GM12878 (cell line): ENCODE data around the gene RNASEH2B. TPM values are rescaled to one million over a fixed set of nuclear protein-coding genes. Genes with fewer than 3 reads are reported as not detected.

Source experiments
- ATAC-seq: fragments of 200-7000 bp; cut with Tn5 transposase; 3 replicates; pipeline ENCODE4 v1.9.1; 2020; ENCODE audit warnings: mild to moderate bottlenecking, moderate library complexity
- BruUV-seq: library from RNA; stranded (reverse); fragments of 400-500 nt; replicated peaks from 2 replicates; lab custom pipeline; 2021; lab: Mats Ljungman, UMichigan
- CTCF ChIA-PET: fragments of 300-600 bp; sonication (Branson Sonifier 250); formaldehyde crosslinking; extraction: SDS; loops from one replicate; lab custom pipeline; 2021; ENCODE audit warnings: inconsistent platforms; lab: Yijun Ruan, JAX
- POLR2A ChIA-PET: fragments of 350-600 bp; formaldehyde crosslinking; extraction: SDS; loops from one replicate; lab custom pipeline; 2021; ENCODE audit warnings: inconsistent platforms; lab: Charles Lee
- RAD21 ChIA-PET: fragments of 300-600 bp; sonication (Branson Sonifier 250); formaldehyde crosslinking; loops from one replicate; lab custom pipeline; 2023; ENCODE audit warnings: antibody characterized with exemption; ENCODE audit not compliant: unreplicated experiment; lab: Charles Lee
- SMC1A ChIA-PET: fragments of 300-600 bp; sonication (Branson Sonifier 250); formaldehyde crosslinking; loops from one replicate; lab custom pipeline; 2023; ENCODE audit not compliant: unreplicated experiment, uncharacterized antibody; lab: Charles Lee
- DNase-seq: peaks from one replicate; pipeline ENCODE4 v3.0.0-alpha.2; 2011; ENCODE audit warnings: low read depth, low spot score
- FAIRE-seq: peaks from 3 replicates; lab custom pipeline; 2011; peaks lifted over from hg19 to GRCh38; lab: Jason Lieb, UNC
- H2AFZ ChIP-seq: 2 replicates; pipeline ENCODE4 v1.6.0; 2011; ENCODE audit warnings: low read depth, low read length, control low read depth; ENCODE audit not compliant: control insufficient read depth
- H3K27ac ChIP-seq: 2 replicates; pipeline ENCODE4 v1.5.1; 2011; ENCODE audit warnings: control low read depth; ENCODE audit not compliant: control insufficient read depth, insufficient read depth
- H3K27me3 ChIP-seq, 2 experiments: replicated peaks in 1 of 2; 2 replicates each; pipeline versions ENCODE4 v1.6.0 to v1.6.1; 2011; ENCODE audit warnings: low read length in 1 of 2; ENCODE audit not compliant: control insufficient read depth in 2 of 2, insufficient read depth in 2 of 2
- H3K36me3 ChIP-seq, 2 experiments: 2 replicates each; pipeline ENCODE4 v1.5.1; 2011; ENCODE audit warnings: low read length in 1 of 2; ENCODE audit not compliant: control insufficient read depth in 2 of 2, insufficient read depth in 2 of 2
- H3K4me1 ChIP-seq: 2 replicates; pipeline ENCODE4 v1.6.1; 2011; ENCODE audit warnings: mild to moderate bottlenecking, low read length, moderate library complexity, mixed read lengths; ENCODE audit not compliant: control insufficient read depth, insufficient read depth
- H3K4me2 ChIP-seq: 2 replicates; pipeline ENCODE4 v1.6.0; 2011; ENCODE audit warnings: control low read depth; ENCODE audit not compliant: control insufficient read depth, insufficient read depth
- H3K4me3 ChIP-seq: fragments of 200-600 bp; sonication (generic); 2 replicates; pipeline ENCODE4 v1.5.1; 2016
- H3K79me2 ChIP-seq: 2 replicates; pipeline ENCODE4 v1.6.0; 2011; ENCODE audit warnings: low read length; ENCODE audit not compliant: control insufficient read depth, insufficient read depth
- H3K9ac ChIP-seq: 2 replicates; pipeline ENCODE4 v1.8.0; 2011; ENCODE audit warnings: low read length, control low read depth, mixed read lengths; ENCODE audit not compliant: control insufficient read depth, insufficient read depth
- H3K9me3 ChIP-seq: replicated peaks from 3 replicates; pipeline ENCODE4 v1.5.1; 2011; ENCODE audit warnings: mild to moderate bottlenecking, low read length; ENCODE audit not compliant: control insufficient read depth, insufficient read depth
- H4K20me1 ChIP-seq: 2 replicates; pipeline ENCODE4 v1.6.0; 2011; ENCODE audit not compliant: control insufficient read depth, insufficient read depth
- HCFC1 ChIP-seq: fragments of 150-350 bp; IDR thresholded peaks from 2 replicates; pipeline ENCODE4 v1.6.1; 2014; ENCODE audit warnings: low read length
- KLF5 ChIP-seq: fragments of 450-650 bp; IDR thresholded peaks from 2 replicates; pipeline ENCODE4 v1.6.1; 2014; ENCODE audit warnings: mild to moderate bottlenecking; ENCODE audit not compliant: partially characterized antibody
- NFYA ChIP-seq: IDR thresholded peaks from 2 replicates; pipeline ENCODE4 v1.6.1; 2011; ENCODE audit warnings: low read depth, mild to moderate bottlenecking, low read length, improper control_type of control experiment, borderline replicate concordance
- PAX8 ChIP-seq: fragments of 450-650 bp; IDR thresholded peaks from 2 replicates; pipeline ENCODE4 v1.6.1; 2017; ENCODE audit warnings: mild to moderate bottlenecking, moderate library complexity
- POLR2AphosphoS5 ChIP-seq: IDR thresholded peaks from 2 replicates; pipeline ENCODE4 v1.6.1; 2011; ENCODE audit warnings: mild to moderate bottlenecking, low read length, inconsistent platforms
- POU2F2 ChIP-seq: IDR thresholded peaks from 3 replicates; pipeline ENCODE4 v1.6.1; 2011; ENCODE audit warnings: low read depth, mild to moderate bottlenecking, low read length, borderline replicate concordance
- SMC3 ChIP-seq: IDR thresholded peaks from 2 replicates; pipeline ENCODE4 v1.6.1; 2011; ENCODE audit warnings: low read length, improper control_type of control experiment, borderline replicate concordance
- SRF ChIP-seq, 2 experiments: IDR thresholded peaks; 2 replicates each; pipeline ENCODE4 v1.6.1; 2011; ENCODE audit warnings: low read depth in 2 of 2, low read length in 2 of 2, mild to moderate bottlenecking in 1 of 2, moderate library complexity in 1 of 2
- SUPT20H ChIP-seq: IDR thresholded peaks from 2 replicates; pipeline ENCODE4 v1.6.1; 2011; ENCODE audit warnings: low read depth, mild to moderate bottlenecking, low read length, moderate library complexity, borderline replicate concordance; ENCODE audit not compliant: control insufficient read depth
- ZBED1 ChIP-seq: IDR thresholded peaks from 2 replicates; pipeline ENCODE4 v1.6.1; 2016; ENCODE audit warnings: borderline replicate concordance
- in situ Hi-C: fragments of 300-500 bp; cut with MboI; formaldehyde crosslinking; loops from 9 replicates; pipeline ENCODE4 v1.14.3; 2018; ENCODE audit warnings: mixed read lengths
- intact Hi-C: fragments of 100-400 bp; cut with micrococcal nuclease; formaldehyde crosslinking; loops from one replicate; pipeline ENCODE4 v1.14.2; 2022; ENCODE audit not compliant: unreplicated experiment
- polyA plus RNA-seq, 11 experiments: library from polyadenylated mRNA; depleted of rRNA in 4 of 11; unstranded in 6 of 11; stranded (reverse) in 5 of 11; fragments of >200 nt; fragmentation: Nextera tagmentation in 4 of 11; fragmentation: Illumina TruSeq in 1 of 11; extraction: Ambion mirVana in 4 of 11; extraction: Trizol in 1 of 11; gene quantifications; 1 replicate in 1 of 11; 2 replicates in 10 of 11; pipeline versions ENCODE4 v1.2.1 to v1.2.3, GENCODE V29; 2011 to 2016; ENCODE audit warnings: inconsistent platforms in 2 of 11, missing spikeins in 2 of 11, low read depth in 1 of 11
- total RNA-seq, 4 experiments: library from RNA; depleted of rRNA in 3 of 4; stranded (reverse); fragments of >200 nt in 3 of 4; fragmentation: Illumina TruSeq in 1 of 4; extraction: Trizol in 1 of 4; gene quantifications; 2 replicates each; pipeline versions ENCODE4 v1.2.1 to v1.2.3, GENCODE V29; 2013 to 2021
- TF ChIP-seq, protein P1 (sequence below): IDR thresholded peaks from 2 replicates; pipeline ENCODE4 v1.6.1; 2012; ENCODE audit warnings: low read depth, low read length, improper control_type of control experiment
- TF ChIP-seq, protein P2 (sequence below): fragments of 150-350 bp; IDR thresholded peaks from 2 replicates; pipeline ENCODE4 v1.6.1; 2014; ENCODE audit warnings: mild to moderate bottlenecking, low read depth, low read length
- TF ChIP-seq, protein P3 (sequence below): fragments of 450-650 bp; IDR thresholded peaks from 2 replicates; pipeline ENCODE4 v1.6.1; 2016; ENCODE audit warnings: mild to moderate bottlenecking
- TF ChIP-seq, protein P4 (sequence below): fragments of 450-650 bp; IDR thresholded peaks from 2 replicates; pipeline ENCODE4 v1.6.1; 2017; ENCODE audit warnings: low read depth, mild to moderate bottlenecking, moderate library complexity
- TF ChIP-seq, protein P5 (sequence below): fragments of 450-650 bp; IDR thresholded peaks from 2 replicates; pipeline ENCODE4 v1.6.1; 2017; ENCODE audit warnings: borderline replicate concordance

RNASEH2B gene
- total and polyA plus RNA-seq, 10 of the 15 experiments (the other 5 are each of a cell fraction or from before 2014, with no cell fraction given) = 64.9 to 148 (median 97.3) TPM

DNA sequence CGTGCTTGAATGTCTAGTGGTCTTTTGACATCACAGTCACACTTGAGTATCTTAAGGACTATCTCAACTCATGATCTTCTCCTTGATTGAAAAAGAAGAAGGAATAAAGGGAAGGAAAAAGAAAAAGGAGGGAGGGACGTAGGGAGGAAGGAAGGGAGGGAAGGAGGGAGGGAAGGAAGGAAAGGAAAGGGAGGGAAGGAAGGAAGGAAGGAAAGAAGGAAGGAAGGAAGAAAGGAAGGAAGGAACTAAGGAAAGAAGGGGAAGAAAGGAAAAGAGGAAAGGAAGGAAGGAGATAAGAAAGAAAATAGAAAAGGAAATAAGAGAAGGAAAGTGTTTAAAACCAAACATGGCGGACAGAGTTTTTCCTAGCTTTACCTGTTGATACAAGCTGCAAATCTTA lies 64.7 kb downstream of the RNASEH2B start (continued):
- TF ChIP-seq, protein P1, sequence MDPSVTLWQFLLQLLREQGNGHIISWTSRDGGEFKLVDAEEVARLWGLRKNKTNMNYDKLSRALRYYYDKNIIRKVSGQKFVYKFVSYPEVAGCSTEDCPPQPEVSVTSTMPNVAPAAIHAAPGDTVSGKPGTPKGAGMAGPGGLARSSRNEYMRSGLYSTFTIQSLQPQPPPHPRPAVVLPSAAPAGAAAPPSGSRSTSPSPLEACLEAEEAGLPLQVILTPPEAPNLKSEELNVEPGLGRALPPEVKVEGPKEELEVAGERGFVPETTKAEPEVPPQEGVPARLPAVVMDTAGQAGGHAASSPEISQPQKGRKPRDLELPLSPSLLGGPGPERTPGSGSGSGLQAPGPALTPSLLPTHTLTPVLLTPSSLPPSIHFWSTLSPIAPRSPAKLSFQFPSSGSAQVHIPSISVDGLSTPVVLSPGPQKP = no peak
- TF ChIP-seq POLR2AphosphoS5 = no peak

DNA sequence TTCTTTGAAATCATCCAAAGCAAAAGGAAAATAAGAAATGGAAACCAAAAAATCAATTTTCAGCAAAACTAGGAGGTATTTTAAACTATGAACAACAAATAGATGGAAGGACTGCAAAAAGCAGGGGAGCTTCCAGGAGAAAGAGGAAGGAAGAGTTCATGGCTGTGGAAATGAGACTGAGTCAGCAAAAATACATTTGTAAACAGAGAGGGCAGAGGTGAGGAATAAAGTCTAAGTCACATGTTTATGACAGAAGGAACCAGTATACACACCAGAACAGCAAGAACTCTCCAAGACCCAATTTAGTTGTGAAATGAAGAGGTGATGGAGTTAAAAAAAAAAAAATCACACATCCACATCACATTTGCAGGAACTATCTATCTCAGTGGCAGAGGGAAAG lies 69.6 kb downstream of the RNASEH2B start:
- ChIA-PET RAD21 (interaction anchor here (1.1 kb wide), 1 partner anchor 67 kb away, joined by 4 read pairs; no protein-coding TSS in a partner anchor), SMC1A (interaction anchor here (2.3 kb wide), 1 partner anchor 11 kb away, joined by 8 read pairs; no protein-coding TSS in a partner anchor), POLR2A (no interaction called here), CTCF (interaction anchor here (0.9 to 1.2 kb wide), 2 partner anchors 11 to 67 kb away, joined by 3 read pairs; no protein-coding TSS in a partner anchor)
- Histone ChIP-seq H3K27ac (no peak overlapping the region), H3K9ac (no peak overlapping the region), H3K4me3 (no peak overlapping the region), H3K79me2 (no peaks in the 10 kb centered on the region), H2AFZ (no peak overlapping the region), H4K20me1 (no peaks in the 10 kb centered on the region), H3K9me3 (no peaks in the 10 kb centered on the region), H3K36me3 (peaks cover 0 to 3% of the 10 kb centered on the region in 2 experiments; a peak in 1 of 4 replicates), H3K27me3 (no peaks in the 10 kb centered on the region), H3K4me1 (no peaks in the 10 kb centered on the region), H3K4me2 (no peak overlapping the region)
- FAIRE-seq = no peak
- intact Hi-C loops (no loop called here), in situ Hi-C loops (no loop called here)
- ATAC-seq = no peak
- TF ChIP-seq KLF5 (no peak), ZBED1 (no peak), SMC3 (no peak), SRF (IDR thresholded peaks at IDR 0.05; ENCODE audit: low read depth in 2 of 2, low read length in 2 of 2) (no peak), POU2F2 (no peak), SUPT20H (no peak), NFYA (no peak), HCFC1 (no peak), PAX8 (no peak)
- TF ChIP-seq, protein P2, sequence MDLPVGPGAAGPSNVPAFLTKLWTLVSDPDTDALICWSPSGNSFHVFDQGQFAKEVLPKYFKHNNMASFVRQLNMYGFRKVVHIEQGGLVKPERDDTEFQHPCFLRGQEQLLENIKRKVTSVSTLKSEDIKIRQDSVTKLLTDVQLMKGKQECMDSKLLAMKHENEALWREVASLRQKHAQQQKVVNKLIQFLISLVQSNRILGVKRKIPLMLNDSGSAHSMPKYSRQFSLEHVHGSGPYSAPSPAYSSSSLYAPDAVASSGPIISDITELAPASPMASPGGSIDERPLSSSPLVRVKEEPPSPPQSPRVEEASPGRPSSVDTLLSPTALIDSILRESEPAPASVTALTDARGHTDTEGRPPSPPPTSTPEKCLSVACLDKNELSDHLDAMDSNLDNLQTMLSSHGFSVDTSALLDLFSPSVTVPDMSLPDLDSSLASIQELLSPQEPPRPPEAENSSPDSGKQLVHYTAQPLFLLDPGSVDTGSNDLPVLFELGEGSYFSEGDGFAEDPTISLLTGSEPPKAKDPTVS = no peak
- TF ChIP-seq, protein P3, sequence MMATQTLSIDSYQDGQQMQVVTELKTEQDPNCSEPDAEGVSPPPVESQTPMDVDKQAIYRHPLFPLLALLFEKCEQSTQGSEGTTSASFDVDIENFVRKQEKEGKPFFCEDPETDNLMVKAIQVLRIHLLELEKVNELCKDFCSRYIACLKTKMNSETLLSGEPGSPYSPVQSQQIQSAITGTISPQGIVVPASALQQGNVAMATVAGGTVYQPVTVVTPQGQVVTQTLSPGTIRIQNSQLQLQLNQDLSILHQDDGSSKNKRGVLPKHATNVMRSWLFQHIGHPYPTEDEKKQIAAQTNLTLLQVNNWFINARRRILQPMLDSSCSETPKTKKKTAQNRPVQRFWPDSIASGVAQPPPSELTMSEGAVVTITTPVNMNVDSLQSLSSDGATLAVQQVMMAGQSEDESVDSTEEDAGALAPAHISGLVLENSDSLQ = no peak
- TF ChIP-seq, protein P4, sequence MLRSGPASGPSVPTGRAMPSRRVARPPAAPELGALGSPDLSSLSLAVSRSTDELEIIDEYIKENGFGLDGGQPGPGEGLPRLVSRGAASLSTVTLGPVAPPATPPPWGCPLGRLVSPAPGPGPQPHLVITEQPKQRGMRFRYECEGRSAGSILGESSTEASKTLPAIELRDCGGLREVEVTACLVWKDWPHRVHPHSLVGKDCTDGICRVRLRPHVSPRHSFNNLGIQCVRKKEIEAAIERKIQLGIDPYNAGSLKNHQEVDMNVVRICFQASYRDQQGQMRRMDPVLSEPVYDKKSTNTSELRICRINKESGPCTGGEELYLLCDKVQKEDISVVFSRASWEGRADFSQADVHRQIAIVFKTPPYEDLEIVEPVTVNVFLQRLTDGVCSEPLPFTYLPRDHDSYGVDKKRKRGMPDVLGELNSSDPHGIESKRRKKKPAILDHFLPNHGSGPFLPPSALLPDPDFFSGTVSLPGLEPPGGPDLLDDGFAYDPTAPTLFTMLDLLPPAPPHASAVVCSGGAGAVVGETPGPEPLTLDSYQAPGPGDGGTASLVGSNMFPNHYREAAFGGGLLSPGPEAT = no peak
- TF ChIP-seq, protein P5, sequence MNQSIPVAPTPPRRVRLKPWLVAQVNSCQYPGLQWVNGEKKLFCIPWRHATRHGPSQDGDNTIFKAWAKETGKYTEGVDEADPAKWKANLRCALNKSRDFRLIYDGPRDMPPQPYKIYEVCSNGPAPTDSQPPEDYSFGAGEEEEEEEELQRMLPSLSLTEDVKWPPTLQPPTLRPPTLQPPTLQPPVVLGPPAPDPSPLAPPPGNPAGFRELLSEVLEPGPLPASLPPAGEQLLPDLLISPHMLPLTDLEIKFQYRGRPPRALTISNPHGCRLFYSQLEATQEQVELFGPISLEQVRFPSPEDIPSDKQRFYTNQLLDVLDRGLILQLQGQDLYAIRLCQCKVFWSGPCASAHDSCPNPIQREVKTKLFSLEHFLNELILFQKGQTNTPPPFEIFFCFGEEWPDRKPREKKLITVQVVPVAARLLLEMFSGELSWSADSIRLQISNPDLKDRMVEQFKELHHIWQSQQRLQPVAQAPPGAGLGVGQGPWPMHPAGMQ = no peak
- no peak for DNase-seq
- BruUV-seq = no TSS peak
